HEK293 (cell line): ENCODE results near the gene RBMY1A1.
"Not testable (repeated sequence)": the region's sequence is repeated elsewhere in the genome, so short reads cannot be mapped to it uniquely, and the experiment has no call there.

ENCODE experiments used
- CTCF ChIA-PET: fragments of 350-600 bp; formaldehyde crosslinking; extraction: SDS; loops from one replicate; lab custom pipeline; 2021; ENCODE audit warnings: antibody characterized with exemption; lab: Yijun Ruan, JAX
- POLR2A ChIA-PET: fragments of 300-600 bp; formaldehyde crosslinking; extraction: SDS; loops from one replicate; lab custom pipeline; 2020; ENCODE audit warnings: antibody characterized with exemption, inconsistent platforms; lab: Yijun Ruan, JAX
- H3K27ac ChIP-seq: fragments of 200-500 bp; sonication (Bioruptor generic); 2 replicates; pipeline ENCODE4 v1.5.1; 2014; ENCODE audit warnings: low read depth, low read length, control low read depth, inconsistent platforms; ENCODE audit errors: extremely low read depth
- H3K36me3 ChIP-seq, 2 experiments: fragments of 200-500 bp in 1 of 2; sonication (Bioruptor generic) in 1 of 2; 1 replicate in 1 of 2; 2 replicates in 1 of 2; pipeline ENCODE4 v1.5.1; 2014 to 2017; ENCODE audit warnings: inconsistent platforms in 2 of 2, low read length in 2 of 2; ENCODE audit not compliant: control insufficient read depth in 2 of 2, insufficient read depth in 1 of 2
- H3K4me1 ChIP-seq: fragments of 200-500 bp; sonication (Bioruptor generic); 2 replicates; pipeline ENCODE4 v1.5.1; 2014; ENCODE audit warnings: mild to moderate bottlenecking, low read length, inconsistent platforms; ENCODE audit not compliant: control insufficient read depth, insufficient read depth
- H3K4me3 ChIP-seq: 2 replicates; pipeline ENCODE4 v1.5.1; 2011; ENCODE audit warnings: low read depth, mild to moderate bottlenecking, control low read depth, low read length, moderate library complexity
- H3K9me3 ChIP-seq: fragments of 200-500 bp; sonication (Bioruptor generic); 2 replicates; pipeline ENCODE4 v1.5.1; 2014; ENCODE audit warnings: low read depth, low read length, inconsistent platforms; ENCODE audit not compliant: control insufficient read depth, insufficient read depth
- CTCF ChIP-seq: fragments of 450-650 bp; formaldehyde crosslinking; IDR thresholded peaks from 2 replicates; pipeline ENCODE4 v1.5.1; 2016; ENCODE audit warnings: missing biosample characterization, missing genetic modification characterization
- MZF1 ChIP-seq: fragments of 450-650 bp; formaldehyde crosslinking; IDR thresholded peaks from 2 replicates; pipeline ENCODE4 v1.5.1; 2017; ENCODE audit warnings: missing biosample characterization, missing genetic modification characterization, borderline replicate concordance
- PRDM1 ChIP-seq: fragments of 450-650 bp; formaldehyde crosslinking; IDR thresholded peaks from 2 replicates; pipeline ENCODE4; 2016; ENCODE audit warnings: missing biosample characterization, missing genetic modification characterization
- REPIN1 ChIP-seq: fragments of 450-650 bp; formaldehyde crosslinking; IDR thresholded peaks from 2 replicates; pipeline ENCODE4 v1.5.1; 2017; ENCODE audit warnings: missing biosample characterization, missing genetic modification characterization, low read depth
- SP2 ChIP-seq: fragments of 450-650 bp; formaldehyde crosslinking; IDR thresholded peaks from 2 replicates; pipeline ENCODE4 v1.5.1; 2016; ENCODE audit warnings: missing biosample characterization, missing genetic modification characterization
- ZBTB26 ChIP-seq: fragments of 450-650 bp; formaldehyde crosslinking; optimal IDR thresholded peaks from 2 replicates; pipeline ENCODE3; 2016; ENCODE audit warnings: missing biosample characterization, mild to moderate bottlenecking, missing genetic modification characterization
- ZFP37 ChIP-seq: fragments of 450-650 bp; formaldehyde crosslinking; IDR thresholded peaks from 2 replicates; pipeline ENCODE4 v1.5.1; 2016; ENCODE audit warnings: missing biosample characterization, missing genetic modification characterization
- ZNF16 ChIP-seq: fragments of 450-650 bp; formaldehyde crosslinking; IDR thresholded peaks from 2 replicates; pipeline ENCODE4 v1.5.1; 2016; ENCODE audit warnings: low read depth, missing biosample characterization, missing genetic modification characterization
- ZNF292 ChIP-seq: fragments of 450-650 bp; formaldehyde crosslinking; IDR thresholded peaks from 2 replicates; pipeline ENCODE4 v1.5.1; 2016; ENCODE audit warnings: low read depth, missing biosample characterization, missing genetic modification characterization, borderline replicate concordance
- ZNF514 ChIP-seq: fragments of 450-650 bp; formaldehyde crosslinking; IDR thresholded peaks from 2 replicates; pipeline ENCODE4 v1.5.1; 2016; ENCODE audit warnings: missing biosample characterization, missing genetic modification characterization
- ZNF549 ChIP-seq: fragments of 450-650 bp; IDR thresholded peaks from 2 replicates; pipeline ENCODE4 v1.5.1; 2018; ENCODE audit warnings: missing biosample characterization, missing genetic modification characterization, mild to moderate bottlenecking, inconsistent platforms, moderate library complexity
- ZNF629 ChIP-seq: fragments of 450-650 bp; formaldehyde crosslinking; IDR thresholded peaks from 2 replicates; pipeline ENCODE4 v1.5.1; 2017; ENCODE audit warnings: missing biosample characterization, missing genetic modification characterization
- ZNF692 ChIP-seq: fragments of 450-650 bp; formaldehyde crosslinking; IDR thresholded peaks from 2 replicates; pipeline ENCODE4 v1.5.1; 2016; ENCODE audit warnings: missing biosample characterization, missing genetic modification characterization

Gene RBMY1A1

GRCh38 chrY:21534579-21534978 is at the start of gene RBMY1A1:
Gene RBMY1A1 (plus strand): TSS chrY:21534879. CDS start chrY:21536892, 2,013 bp downstream.
- POLR2A ChIA-PET, CTCF ChIA-PET: not testable (repeated sequence)

GRCh38 chrY:21511038-21511437 is 23.6 kb upstream of the RBMY1A1 start, which contains the start of gene RBMY1B:
Gene RBMY1B (plus strand): TSS chrY:21511338. CDS start chrY:21513351, 2,013 bp downstream.
- H3K36me3 ChIP-seq, POLR2A ChIA-PET, H3K9me3 ChIP-seq, H3K4me3 ChIP-seq, H3K4me1 ChIP-seq, CTCF ChIA-PET, H3K27ac ChIP-seq: not testable (repeated sequence)

More at GRCh38 chrY:21534579-21534978, at the start of gene RBMY1A1:
- not testable (repeated sequence) for H3K36me3 ChIP-seq, H3K9me3 ChIP-seq, H3K4me1 ChIP-seq, H3K27ac ChIP-seq, H3K4me3 ChIP-seq

GRCh38 chrY:21559316-21559984 is 24.8 kb downstream of the RBMY1A1 start:
- H3K9me3 ChIP-seq, H3K4me1 ChIP-seq, H3K36me3 ChIP-seq, H3K27ac ChIP-seq, POLR2A ChIA-PET, CTCF ChIA-PET, H3K4me3 ChIP-seq: not testable (repeated sequence)

GRCh38 chrY:21585449-21585848 is 50.8 kb downstream of the RBMY1A1 start:
- H3K4me1 ChIP-seq, result no peaks in the 10 kb centered on the region
- H3K4me3 ChIP-seq, result no peak overlapping the region
- H3K36me3 ChIP-seq, result no peaks in the 10 kb centered on the region
- CTCF ChIA-PET, result no interaction called here
- H3K27ac ChIP-seq, result no peak overlapping the region
- no peaks in the 10 kb centered on the region for H3K9me3 ChIP-seq
- POLR2A ChIA-PET, result no interaction called here
- TF ChIP-seq ZNF292 (tag by site-specific recombination) (no peak), ZFP37 (tag by site-specific recombination) (no peak), REPIN1 (tag by site-specific recombination) (no peak), ZNF514 (no peak), ZNF16 (tag by site-specific recombination) (no peak), SP2 (tag by site-specific recombination) (no peak), MZF1 (tag by site-specific recombination) (no peak), CTCF (tag by site-specific recombination) (no peak), PRDM1 (tag by site-specific recombination) (no peak), ZNF692 (tag by site-specific recombination) (no peak), ZNF549 (no peak), ZBTB26 (tag by site-specific recombination) (no peak), ZNF629 (tag by site-specific recombination) (no peak)

- H3K9me3 ChIP-seq, CTCF ChIA-PET, H3K36me3 ChIP-seq, H3K4me1 ChIP-seq, H3K4me3 ChIP-seq, H3K27ac ChIP-seq, POLR2A ChIA-PET: not testable (repeated sequence)
Observed at GRCh38 chrY:21586454-21586853, 51.8 kb downstream of the RBMY1A1 start.
